Erythroblast (primary cell): Measurements from ENCODE around the gene COL13A1.

Source experiments
- GATA1 ChIP-seq: IDR thresholded peaks from 2 replicates; pipeline ENCODE4 v1.6.1; 2011; ENCODE audit warnings: low read depth, mild to moderate bottlenecking, control low read depth, low read length, moderate library complexity
- POLR2A ChIP-seq: IDR thresholded peaks from 2 replicates; pipeline ENCODE4 v1.6.1; 2011; ENCODE audit warnings: mild to moderate bottlenecking, low read length

- TF ChIP-seq POLR2A, result no peak
- TF ChIP-seq GATA1, result no peak
Measured at GRCh38 chr10:69866688-69867461, 65.2 kb downstream of the COL13A1 start.
